Osteocyte (in vitro differentiated cells): ENCODE measurements around the gene ATXN7. TPM values are rescaled to one million over a fixed set of nuclear protein-coding genes. Genes with fewer than 3 reads are reported as not detected.

Experiments
- DNase-seq: peaks from one replicate; pipeline ENCODE4 v3.0.0; 2021; ENCODE audit warnings: mixed read lengths; ENCODE audit not compliant: unreplicated experiment; ENCODE audit errors: extremely low spot score
- H3K27ac Mint-ChIP-seq: one replicate; pipeline ENCODE4 v1.8.0; 2021; ENCODE audit warnings: mild to moderate bottlenecking, mixed read lengths; ENCODE audit not compliant: unreplicated experiment
- H3K27me3 Mint-ChIP-seq: one replicate; pipeline ENCODE4 v1.8.0; 2021; ENCODE audit warnings: mixed read lengths; ENCODE audit not compliant: unreplicated experiment
- H3K36me3 Mint-ChIP-seq: one replicate; pipeline ENCODE4 v1.8.0; 2021; ENCODE audit warnings: mixed read lengths; ENCODE audit not compliant: unreplicated experiment
- H3K4me1 Mint-ChIP-seq: one replicate; pipeline ENCODE4 v1.8.0; 2021; ENCODE audit warnings: mixed read lengths; ENCODE audit not compliant: unreplicated experiment
- H3K4me3 Mint-ChIP-seq: one replicate; pipeline ENCODE4 v1.8.0; 2021; ENCODE audit warnings: mild to moderate bottlenecking, moderate library complexity, mixed read lengths; ENCODE audit not compliant: unreplicated experiment
- H3K9me3 Mint-ChIP-seq: one replicate; pipeline ENCODE4 v1.8.0; 2021; ENCODE audit warnings: mixed read lengths; ENCODE audit not compliant: unreplicated experiment
- total RNA-seq: library from RNA; stranded (reverse); gene quantifications from 2 replicates; pipeline ENCODE4 v1.2.1, GENCODE V29; 2021
- TF ChIP-seq, protein P1 (sequence below): fragments of 200-600 bp; sonication (generic); IDR thresholded peaks from 2 replicates; pipeline ENCODE4 v1.5.0; 2021; ENCODE audit warnings: antibody characterized with exemption, mild to moderate bottlenecking, moderate library complexity

Gene ATXN7
- total RNA-seq, 1 donor from 2014 or later, result 22.7 TPM

DNA sequence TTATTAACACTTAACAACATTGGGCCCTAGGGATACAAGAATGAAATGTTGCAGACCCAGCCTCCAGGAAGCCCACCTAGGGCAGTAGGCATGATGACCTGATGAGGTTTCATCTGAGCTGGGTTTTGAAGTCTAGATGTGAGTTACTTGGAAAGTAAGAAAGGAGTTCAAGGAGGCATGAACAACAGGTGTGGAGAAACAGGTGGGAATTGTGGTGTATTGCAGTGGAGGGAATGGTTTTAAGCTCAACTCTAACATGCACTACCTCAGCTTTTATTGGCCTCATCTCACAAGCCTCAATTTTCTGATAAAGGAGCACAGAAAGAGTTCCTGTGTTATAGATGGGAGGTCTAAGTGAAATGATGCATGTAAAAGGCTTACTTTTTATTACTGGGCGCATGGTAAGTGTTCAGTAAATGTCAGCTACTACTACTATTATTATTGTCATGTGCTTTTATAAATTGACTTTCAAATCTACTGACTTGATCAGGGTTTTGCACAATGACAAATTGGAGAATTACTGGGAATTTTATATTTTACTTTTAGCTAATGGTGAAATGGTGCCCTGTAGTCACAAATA lies 29.2 kb downstream of the ATXN7 start:
- Mint-ChIP-seq H3K4me3 (no peak overlapping the region), H3K27ac (no peak overlapping the region), H3K36me3 (no peaks in the 10 kb centered on the region), H3K4me1 (peaks cover 33% of the 10 kb centered on the region), H3K9me3 (no peaks in the 10 kb centered on the region), H3K27me3 (no peaks in the 10 kb centered on the region)
- DNase-seq, result no peak
- TF ChIP-seq, protein P1, sequence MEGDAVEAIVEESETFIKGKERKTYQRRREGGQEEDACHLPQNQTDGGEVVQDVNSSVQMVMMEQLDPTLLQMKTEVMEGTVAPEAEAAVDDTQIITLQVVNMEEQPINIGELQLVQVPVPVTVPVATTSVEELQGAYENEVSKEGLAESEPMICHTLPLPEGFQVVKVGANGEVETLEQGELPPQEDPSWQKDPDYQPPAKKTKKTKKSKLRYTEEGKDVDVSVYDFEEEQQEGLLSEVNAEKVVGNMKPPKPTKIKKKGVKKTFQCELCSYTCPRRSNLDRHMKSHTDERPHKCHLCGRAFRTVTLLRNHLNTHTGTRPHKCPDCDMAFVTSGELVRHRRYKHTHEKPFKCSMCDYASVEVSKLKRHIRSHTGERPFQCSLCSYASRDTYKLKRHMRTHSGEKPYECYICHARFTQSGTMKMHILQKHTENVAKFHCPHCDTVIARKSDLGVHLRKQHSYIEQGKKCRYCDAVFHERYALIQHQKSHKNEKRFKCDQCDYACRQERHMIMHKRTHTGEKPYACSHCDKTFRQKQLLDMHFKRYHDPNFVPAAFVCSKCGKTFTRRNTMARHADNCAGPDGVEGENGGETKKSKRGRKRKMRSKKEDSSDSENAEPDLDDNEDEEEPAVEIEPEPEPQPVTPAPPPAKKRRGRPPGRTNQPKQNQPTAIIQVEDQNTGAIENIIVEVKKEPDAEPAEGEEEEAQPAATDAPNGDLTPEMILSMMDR, result no peak

DNA sequence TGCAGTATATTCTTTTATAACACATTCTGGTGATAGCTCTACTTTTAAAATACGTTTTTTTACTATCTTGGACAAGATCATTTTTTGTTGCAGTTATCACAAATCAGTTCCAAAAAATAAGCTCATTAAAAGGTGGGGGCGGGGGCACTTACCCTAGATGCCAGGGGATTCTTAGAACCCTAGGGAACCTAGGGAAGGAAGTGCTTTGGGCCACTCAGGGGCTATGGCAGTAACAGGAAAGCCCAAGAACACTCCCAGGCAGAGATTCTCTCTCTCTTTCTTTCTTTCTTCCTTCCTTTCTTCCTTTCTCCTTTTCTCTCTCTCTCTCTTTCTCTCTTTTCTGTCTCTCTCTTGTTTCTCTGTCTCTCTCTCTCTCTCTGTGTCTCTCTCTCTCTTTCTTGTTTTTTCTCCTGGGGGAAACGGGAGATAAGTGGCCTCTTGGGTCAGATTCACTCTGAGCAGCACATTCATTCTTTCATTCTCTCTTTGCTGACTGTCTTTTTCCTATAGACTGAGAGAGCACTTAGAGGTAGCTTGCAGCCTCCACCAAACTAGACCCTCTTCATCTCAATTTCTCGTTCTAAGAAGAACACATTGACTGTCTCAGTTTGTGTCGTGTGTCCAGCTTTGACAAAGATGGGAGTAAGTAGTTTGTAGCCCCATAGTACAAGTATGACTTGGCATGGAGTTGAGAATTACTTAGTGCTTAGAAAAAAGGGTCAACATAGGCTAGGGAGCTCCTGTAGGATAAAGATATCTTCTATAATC lies 31.9 kb downstream of the ATXN7 start:
- no peak overlapping the region for H3K4me3 Mint-ChIP-seq
- no peaks in the 10 kb centered on the region for H3K27me3 Mint-ChIP-seq
- DNase-seq, result no peak
- TF ChIP-seq, protein P1, result no peak
- H3K4me1 Mint-ChIP-seq, result peaks cover 33% of the 10 kb centered on the region
- peaks cover 13% of the 10 kb centered on the region for H3K36me3 Mint-ChIP-seq
- no peaks in the 10 kb centered on the region for H3K9me3 Mint-ChIP-seq
- peak overlapping the region; percentile 31 for H3K27ac Mint-ChIP-seq

DNA sequence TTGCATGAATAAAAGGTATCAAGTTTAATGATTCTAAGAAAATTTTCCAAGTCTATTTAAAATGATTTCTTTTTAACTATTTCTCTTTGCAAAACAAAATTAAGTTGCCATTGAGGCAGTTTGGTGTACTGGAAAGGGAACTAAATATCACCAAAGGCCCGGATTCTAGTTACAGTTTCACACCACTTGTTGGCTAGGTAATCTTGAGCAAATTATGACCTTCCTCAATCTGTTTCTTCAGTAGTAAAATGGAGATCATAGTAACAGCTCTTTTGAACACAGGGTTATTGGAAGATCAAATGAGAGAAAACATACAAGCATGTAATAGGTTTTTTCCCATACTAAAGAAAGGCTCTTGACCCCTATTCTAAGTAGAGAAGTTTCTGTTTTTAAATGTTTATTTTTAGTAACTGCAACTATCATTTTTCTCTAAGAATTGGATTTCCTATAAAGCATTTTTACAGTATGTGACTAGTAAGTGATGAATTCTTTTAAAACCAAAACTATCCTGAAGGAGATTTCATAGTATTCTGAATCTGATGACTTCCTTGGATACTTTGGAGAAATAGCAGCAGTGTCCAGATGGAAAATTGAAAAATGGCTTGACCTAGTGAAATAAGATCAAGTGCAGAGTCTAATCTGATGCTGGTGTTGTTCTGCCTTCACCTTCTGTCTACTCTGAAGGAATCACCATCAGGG lies 32.8 kb downstream of the ATXN7 start:
- no peaks in the 10 kb centered on the region for H3K27me3 Mint-ChIP-seq
- H3K36me3 Mint-ChIP-seq, result peaks cover 14% of the 10 kb centered on the region
- H3K9me3 Mint-ChIP-seq, result no peaks in the 10 kb centered on the region
- H3K4me1 Mint-ChIP-seq, result peaks cover 33% of the 10 kb centered on the region
- TF ChIP-seq, protein P1, result no peak
- no peak for DNase-seq
- H3K4me3 Mint-ChIP-seq, result no peak overlapping the region
- H3K27ac Mint-ChIP-seq, result peak overlapping the region; percentile 59

DNA sequence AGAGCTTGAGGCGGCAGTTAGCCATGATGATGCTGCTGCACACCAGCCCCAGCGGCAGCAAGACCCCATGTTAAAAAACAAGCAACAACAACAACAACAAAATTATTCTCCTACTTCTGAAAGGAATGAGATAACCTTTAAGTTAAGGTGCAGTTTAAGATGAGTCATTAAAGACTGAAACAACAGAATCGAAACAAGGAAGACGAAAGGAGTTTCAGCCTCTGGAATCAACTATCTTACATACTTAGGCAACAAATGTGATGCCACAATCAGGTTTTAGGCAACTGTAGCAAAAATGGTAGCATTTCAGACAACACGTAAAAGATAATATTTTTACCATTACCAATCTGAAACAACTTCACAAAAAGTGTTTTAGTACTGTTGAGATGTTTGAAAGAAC lies 36.3 kb downstream of the ATXN7 start:
- TF ChIP-seq, protein P1, result no peak
- H3K4me3 Mint-ChIP-seq, result no peak overlapping the region
- H3K9me3 Mint-ChIP-seq, result no peaks in the 10 kb centered on the region
- H3K36me3 Mint-ChIP-seq, result peaks cover 20% of the 10 kb centered on the region
- no peaks in the 10 kb centered on the region for H3K27me3 Mint-ChIP-seq
- no peak overlapping the region for H3K27ac Mint-ChIP-seq
- peaks cover 40% of the 10 kb centered on the region for H3K4me1 Mint-ChIP-seq
- DNase-seq, result no peak

DNA sequence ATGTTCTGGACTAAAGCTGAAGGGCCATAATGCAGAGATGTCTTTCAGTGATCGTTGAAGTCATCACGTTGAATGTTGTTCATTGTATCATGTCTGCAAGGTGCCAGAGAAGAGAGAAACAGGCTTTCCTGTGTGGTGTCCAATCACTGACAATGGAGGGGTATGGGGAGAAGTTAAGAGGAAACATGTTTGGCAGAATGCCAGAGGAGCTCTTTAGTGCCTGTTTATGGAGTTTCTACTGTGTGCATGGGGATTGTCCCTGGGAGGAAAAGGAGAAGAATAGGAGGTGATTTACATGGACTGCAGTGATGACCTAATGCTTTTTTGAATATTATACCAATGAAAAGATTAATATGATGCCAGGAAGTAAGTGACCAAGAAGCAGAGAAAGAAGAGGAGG lies 36.8 kb downstream of the ATXN7 start:
- H3K27me3 Mint-ChIP-seq, result no peaks in the 10 kb centered on the region
- H3K4me1 Mint-ChIP-seq, result peaks cover 38% of the 10 kb centered on the region
- no peak for DNase-seq
- no peaks in the 10 kb centered on the region for H3K9me3 Mint-ChIP-seq
- H3K4me3 Mint-ChIP-seq, result no peak overlapping the region
- no peak overlapping the region for H3K27ac Mint-ChIP-seq
- TF ChIP-seq, protein P1, result no peak
- H3K36me3 Mint-ChIP-seq, result peaks cover 20% of the 10 kb centered on the region
